CD4-positive, alpha-beta T cell treated with Interleukin-10 for 1 hour (primary cell): ENCODE measurements around the gene LACC1.

Experiments used
- DNase-seq: peaks from one replicate; pipeline ENCODE4 v3.0.0-alpha.2; 2020

Gene LACC1

GRCh38 chr13:43894438-43894837 lies 14.7 kb downstream of the LACC1 start:
- no peak for DNase-seq

GRCh38 chr13:43895940-43896339 lies 16.2 kb downstream of the LACC1 start:
- no peak for DNase-seq

- peak; percentile 69 for DNase-seq
Observed at GRCh38 chr13:43905435-43906031, 25.8 kb downstream of the LACC1 start.

- DNase-seq = peak; percentile 48
Observed at GRCh38 chr13:43908156-43909126, 28.7 kb downstream of the LACC1 start.

GRCh38 chr13:43910856-43911255 lies 31.2 kb downstream of the LACC1 start:
- no peak for DNase-seq

- no peak for DNase-seq
Observed at GRCh38 chr13:43911278-43911677, 31.6 kb downstream of the LACC1 start.

GRCh38 chr13:43911871-43912270 lies 32.2 kb downstream of the LACC1 start:
- no peak for DNase-seq

GRCh38 chr13:43915451-43915850 lies 35.7 kb downstream of the LACC1 start:
- DNase-seq = no peak

GRCh38 chr13:43916828-43917227 lies 37.1 kb downstream of the LACC1 start:
- DNase-seq = no peak

GRCh38 chr13:43918636-43919035 lies 38.9 kb downstream of the LACC1 start:
- no peak for DNase-seq

GRCh38 chr13:43920965-43921674 lies 41.4 kb downstream of the LACC1 start:
- no peak for DNase-seq

GRCh38 chr13:43924549-43925245 lies 45.0 kb downstream of the LACC1 start:
- no peak for DNase-seq

GRCh38 chr13:43929947-43930346 lies 50.2 kb downstream of the LACC1 start:
- no peak for DNase-seq

GRCh38 chr13:43933378-43933777 lies 53.7 kb downstream of the LACC1 start:
- no peak for DNase-seq

GRCh38 chr13:43934273-43934672 lies 54.6 kb downstream of the LACC1 start:
- DNase-seq = no peak

GRCh38 chr13:43935878-43936277 lies 56.2 kb downstream of the LACC1 start:
- no peak for DNase-seq

- DNase-seq = no peak
Observed at GRCh38 chr13:43936647-43937046, 56.9 kb downstream of the LACC1 start.

- DNase-seq = no peak
Observed at GRCh38 chr13:43937839-43938238, 58.1 kb downstream of the LACC1 start.

- DNase-seq = no peak
Observed at GRCh38 chr13:43938449-43938848, 58.7 kb downstream of the LACC1 start.

- DNase-seq = no peak
Observed at GRCh38 chr13:43939086-43939485, 59.4 kb downstream of the LACC1 start.

- no peak for DNase-seq
Observed at GRCh38 chr13:43942286-43942685, 62.6 kb downstream of the LACC1 start.
